ENCODE data around the gene TIMM10. TPM values are rescaled to one million over a fixed set of nuclear protein-coding genes. Genes with fewer than 3 reads are reported as not detected.

The TIMM10 gene
- total RNA-seq, 4 donors from 2014 or later: 45.4 to 61.7 (median 49.5) TPM

DNA sequence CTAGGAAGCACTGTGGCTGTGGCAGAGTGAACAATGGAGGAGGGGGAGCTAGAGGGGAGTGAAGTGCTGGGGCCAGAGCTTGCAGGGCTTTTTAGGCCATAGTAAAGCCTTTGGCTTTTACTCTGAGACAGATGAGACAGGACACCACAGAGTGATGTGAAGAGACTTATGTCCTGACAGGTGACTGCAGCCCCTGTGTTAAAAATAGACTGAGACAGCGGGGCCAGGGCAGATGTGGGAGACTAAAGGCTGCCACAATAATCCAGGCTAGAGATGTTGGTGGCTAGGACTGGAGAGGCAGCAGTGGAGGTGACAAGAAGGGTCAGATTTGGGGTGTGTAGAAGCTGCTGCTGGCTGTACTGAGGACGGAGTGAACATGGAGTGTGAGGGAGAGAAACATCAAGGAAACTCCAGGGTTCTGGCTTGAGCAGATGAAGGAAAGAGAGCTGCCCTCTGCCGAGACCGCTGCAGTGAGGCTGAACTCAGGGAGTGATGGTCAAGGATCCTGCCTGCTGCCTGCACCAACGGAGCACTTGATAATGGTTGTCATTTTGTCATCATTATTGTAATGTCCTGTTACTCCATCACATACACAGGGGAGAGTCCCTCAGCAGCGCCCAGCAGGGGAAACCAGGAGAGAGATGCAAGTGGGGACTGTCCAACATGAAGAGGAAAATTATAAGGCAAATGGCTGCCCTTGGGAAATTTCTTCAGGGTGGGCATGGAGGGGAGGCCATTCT is 42.5 kb downstream of the TIMM10 start:
- Histone ChIP-seq H3K4me3 (no peak overlapping the region), H3K4me1 (peaks cover 27 to 31% of the 10 kb centered on the region in 2 donors), H3K27me3 (peaks cover 0 to 3% (median 0%) of the 10 kb centered on the region in 3 donors), H3K36me3 (peaks cover 0 to 46% of the 10 kb centered on the region in 2 donors), H3K27ac (peak overlapping the region; percentile 54 to 77 (median 71)), H3K9me3 (no peaks in the 10 kb centered on the region)
- peak; percentile 84 to 86 for ATAC-seq
- intact Hi-C loops (cut with DNase I; ENCODE audit: low total_unique reads): no loop called here
- peak in 1 of 2 donors; percentile 55 for DNase-seq
- in situ Hi-C loops (cut with MboI; ENCODE audit: low sequenced_read_pairs in 4 of 4): loop anchor here in 1 of 4 donors (25.0 kb wide), 1 partner anchor 151 kb away; the partner anchor contains the start of genes P2RX3 and SSRP1
- TF ChIP-seq, protein P1, sequence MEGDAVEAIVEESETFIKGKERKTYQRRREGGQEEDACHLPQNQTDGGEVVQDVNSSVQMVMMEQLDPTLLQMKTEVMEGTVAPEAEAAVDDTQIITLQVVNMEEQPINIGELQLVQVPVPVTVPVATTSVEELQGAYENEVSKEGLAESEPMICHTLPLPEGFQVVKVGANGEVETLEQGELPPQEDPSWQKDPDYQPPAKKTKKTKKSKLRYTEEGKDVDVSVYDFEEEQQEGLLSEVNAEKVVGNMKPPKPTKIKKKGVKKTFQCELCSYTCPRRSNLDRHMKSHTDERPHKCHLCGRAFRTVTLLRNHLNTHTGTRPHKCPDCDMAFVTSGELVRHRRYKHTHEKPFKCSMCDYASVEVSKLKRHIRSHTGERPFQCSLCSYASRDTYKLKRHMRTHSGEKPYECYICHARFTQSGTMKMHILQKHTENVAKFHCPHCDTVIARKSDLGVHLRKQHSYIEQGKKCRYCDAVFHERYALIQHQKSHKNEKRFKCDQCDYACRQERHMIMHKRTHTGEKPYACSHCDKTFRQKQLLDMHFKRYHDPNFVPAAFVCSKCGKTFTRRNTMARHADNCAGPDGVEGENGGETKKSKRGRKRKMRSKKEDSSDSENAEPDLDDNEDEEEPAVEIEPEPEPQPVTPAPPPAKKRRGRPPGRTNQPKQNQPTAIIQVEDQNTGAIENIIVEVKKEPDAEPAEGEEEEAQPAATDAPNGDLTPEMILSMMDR (IDR thresholded peaks at IDR 0.05 in 4 of 5, conservative IDR thresholded peaks at IDR 0.05 in 1 of 5): no peak
- TF ChIP-seq POLR2A (IDR thresholded peaks at IDR 0.05): no peak

DNA sequence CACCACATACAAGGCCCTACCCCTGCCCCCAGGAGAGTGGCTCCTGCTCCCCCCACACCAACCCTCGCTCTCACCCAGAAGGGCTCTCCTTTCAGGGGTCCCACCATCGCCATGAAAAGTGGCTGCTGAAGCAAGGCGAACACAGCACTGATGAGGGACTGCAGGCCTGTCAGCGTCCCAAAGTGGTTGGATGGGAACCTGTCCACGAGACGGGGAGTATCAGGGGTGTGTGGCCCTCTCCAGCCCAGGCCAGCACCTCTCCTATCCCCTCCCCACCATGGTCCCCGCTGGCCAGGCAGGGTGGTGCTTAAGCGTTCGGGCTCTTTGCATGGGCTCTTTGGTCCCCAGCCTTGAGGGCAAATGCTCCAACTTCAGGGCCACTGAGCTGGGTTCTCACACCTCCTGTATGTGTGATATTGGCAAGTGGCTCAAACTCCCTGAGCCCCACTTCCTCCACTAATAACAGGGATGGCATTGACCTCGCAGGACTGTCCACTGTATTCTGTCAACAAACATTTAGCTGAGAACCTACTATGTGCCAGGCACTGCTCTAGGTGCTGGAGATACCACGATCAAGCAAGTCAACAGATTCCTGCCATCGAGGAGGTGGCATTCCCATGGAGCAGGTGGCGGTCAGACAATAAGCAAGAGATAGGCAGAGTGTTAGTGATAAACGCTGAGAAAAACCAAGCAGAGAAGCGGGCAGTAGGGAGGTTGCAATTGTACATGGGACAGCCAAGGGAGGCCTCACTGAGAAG is 43.4 kb downstream of the TIMM10 start:
- Histone ChIP-seq H3K27ac (peak overlapping the region; percentile 54 to 77 (median 71)), H3K9me3 (no peaks in the 10 kb centered on the region), H3K27me3 (peaks cover 6 to 7% (median 6%) of the 10 kb centered on the region in 3 donors), H3K36me3 (peaks cover 0 to 46% of the 10 kb centered on the region in 2 donors), H3K4me1 (peaks cover 31 to 39% of the 10 kb centered on the region in 2 donors), H3K4me3 (no peak overlapping the region)
- DNase-seq (no peak), ATAC-seq (no peak)
- in situ Hi-C loops (cut with MboI; ENCODE audit: low sequenced_read_pairs in 4 of 4) (loop anchor here in 1 of 4 donors (25.0 kb wide), 1 partner anchor 150 kb away; the partner anchor contains the start of genes P2RX3 and SSRP1), intact Hi-C loops (cut with DNase I; ENCODE audit: low total_unique reads) (no loop called here)
- TF ChIP-seq POLR2A (IDR thresholded peaks at IDR 0.05): no peak
- TF ChIP-seq, protein P1 (IDR thresholded peaks at IDR 0.05 in 4 of 5, conservative IDR thresholded peaks at IDR 0.05 in 1 of 5): no peak

DNA sequence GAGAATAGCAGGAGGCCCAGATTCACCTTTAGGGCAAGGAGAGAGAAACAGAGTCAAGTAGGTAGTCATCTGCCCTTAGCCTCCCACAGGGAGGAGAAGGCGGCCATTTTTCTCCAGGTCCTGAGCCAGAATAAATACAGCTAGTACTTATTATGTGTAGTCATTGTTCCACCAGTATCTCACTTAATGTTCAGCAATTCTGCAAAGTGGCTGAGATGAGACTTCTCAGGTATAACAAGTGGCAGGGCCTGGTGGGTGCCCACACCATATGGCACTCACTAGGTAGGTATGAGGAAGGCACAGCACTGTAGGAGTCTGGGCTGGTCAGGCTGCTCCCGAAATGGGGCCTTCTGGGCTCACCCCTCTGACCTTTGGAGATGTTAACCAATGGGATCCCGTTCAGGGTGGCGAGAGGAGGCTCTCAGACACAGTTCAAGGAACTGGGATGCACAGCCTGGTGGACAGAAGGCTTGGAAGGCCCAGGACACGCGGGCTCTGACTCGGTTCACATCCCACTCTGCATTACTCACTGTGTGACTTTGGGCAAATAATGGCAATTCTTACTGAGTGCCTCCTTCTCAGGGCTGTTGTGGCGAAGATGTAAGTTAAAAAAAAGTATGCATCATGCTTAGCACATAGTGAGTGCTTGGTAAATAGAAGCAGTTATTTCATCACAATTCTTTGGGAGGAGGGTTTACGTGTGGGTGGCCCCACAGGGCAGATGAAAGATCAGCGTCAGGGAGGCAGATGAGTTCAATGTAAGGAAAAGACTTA is 45.1 kb downstream of the TIMM10 start:
- Histone ChIP-seq H3K9me3 (no peaks in the 10 kb centered on the region), H3K27ac (no peak overlapping the region), H3K4me1 (peaks cover 28 to 33% of the 10 kb centered on the region in 2 donors), H3K4me3 (no peak overlapping the region), H3K27me3 (peaks cover 6 to 9% (median 6%) of the 10 kb centered on the region in 3 donors), H3K36me3 (peaks cover 0 to 39% of the 10 kb centered on the region in 2 donors)
- ATAC-seq (no peak), DNase-seq (no peak)
- TF ChIP-seq POLR2A (IDR thresholded peaks at IDR 0.05): no peak
- TF ChIP-seq, protein P1 (IDR thresholded peaks at IDR 0.05 in 4 of 5, conservative IDR thresholded peaks at IDR 0.05 in 1 of 5): no peak
- in situ Hi-C loops (cut with MboI; ENCODE audit: low sequenced_read_pairs in 4 of 4) (loop anchor here in 1 of 4 donors (25.0 kb wide), 1 partner anchor 148 kb away; the partner anchor contains the start of genes P2RX3 and SSRP1), intact Hi-C loops (cut with DNase I; ENCODE audit: low total_unique reads) (no loop called here)

DNA sequence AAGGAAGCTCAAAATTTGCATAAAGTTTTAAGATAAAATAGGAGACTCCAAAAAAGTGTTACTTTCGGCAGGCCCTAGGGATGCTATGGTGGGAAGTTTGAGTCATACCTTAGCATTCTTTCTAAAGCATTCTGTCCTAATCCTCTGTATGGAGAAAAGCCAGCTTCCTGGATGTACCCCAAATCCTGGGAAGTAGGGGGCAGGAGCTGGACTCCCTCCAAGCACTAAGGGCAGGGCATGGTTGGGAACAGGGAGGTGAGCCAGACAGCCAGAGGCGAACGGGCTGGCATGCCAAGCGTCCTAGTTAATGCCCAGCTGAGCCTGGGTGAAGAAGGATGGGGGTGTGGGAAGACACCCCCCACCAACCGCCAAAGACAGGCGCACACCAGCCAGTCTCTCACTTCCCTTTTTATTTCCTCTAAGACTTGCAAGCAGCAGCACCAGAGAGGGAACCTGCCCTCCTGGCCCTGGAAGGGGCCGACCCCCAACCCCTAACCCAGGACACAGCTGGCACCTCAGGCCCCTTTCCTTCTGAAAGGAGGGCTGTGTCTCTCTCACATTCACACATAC is 46.3 kb downstream of the TIMM10 start:
- ATAC-seq: no peak
- no peak overlapping the region for H3K4me3 ChIP-seq
- H3K36me3 ChIP-seq: peaks cover 0 to 37% of the 10 kb centered on the region in 2 donors
- TF ChIP-seq, protein P1 (IDR thresholded peaks at IDR 0.05 in 4 of 5, conservative IDR thresholded peaks at IDR 0.05 in 1 of 5): no peak
- no peak for TF ChIP-seq POLR2A (IDR thresholded peaks at IDR 0.05)
- peaks cover 6 to 9% (median 6%) of the 10 kb centered on the region in 3 donors for H3K27me3 ChIP-seq
- H3K27ac ChIP-seq: no peak overlapping the region
- intact Hi-C loops (cut with DNase I; ENCODE audit: low total_unique reads): loop anchor here (5.0 kb wide), 1 partner anchor 137 kb away; no protein-coding TSS in a partner anchor
- peaks cover 28 to 33% of the 10 kb centered on the region in 2 donors for H3K4me1 ChIP-seq
- in situ Hi-C loops (cut with MboI; ENCODE audit: low sequenced_read_pairs in 4 of 4): loop anchor here in 1 of 4 donors (25.0 kb wide), 1 partner anchor 147 kb away; the partner anchor contains the start of genes P2RX3 and SSRP1
- no peaks in the 10 kb centered on the region for H3K9me3 ChIP-seq
- no peak for DNase-seq

Data from gastrocnemius medialis (tissue), 4 donors.